DOHH2 (cell line): Measurements from ENCODE around the gene MEIG1.

Source experiments
- CTCF ChIP-seq: fragments of 200-600 bp; sonication (generic); IDR thresholded peaks from one replicate; pipeline ENCODE4 v1.5.1; 2014; ENCODE audit warnings: antibody characterized with exemption, mild to moderate bottlenecking, low read depth, low read length; ENCODE audit not compliant: poor library complexity, severe bottlenecking
- EZH2phosphoT487 ChIP-seq: fragments of 200-600 bp; sonication (generic); IDR thresholded peaks from 2 replicates; pipeline ENCODE4 v1.6.1; 2017; ENCODE audit warnings: borderline replicate concordance, mild to moderate bottlenecking, antibody characterized with exemption, low read length, moderate library complexity, mixed read lengths

- no peak for TF ChIP-seq CTCF
- no peak for TF ChIP-seq EZH2phosphoT487
Measured at GRCh38 chr10:14945108-14945507, 14.1 kb upstream of the MEIG1 start.
